HEK293 (cell line): Measurements from ENCODE around the gene C1GALT1C1L.

Source experiments
- CTCF ChIA-PET: fragments of 350-600 bp; formaldehyde crosslinking; extraction: SDS; loops from one replicate; lab custom pipeline; 2021; ENCODE audit warnings: antibody characterized with exemption; lab: Yijun Ruan, JAX
- POLR2A ChIA-PET: fragments of 300-600 bp; formaldehyde crosslinking; extraction: SDS; loops from one replicate; lab custom pipeline; 2020; ENCODE audit warnings: antibody characterized with exemption, inconsistent platforms; lab: Yijun Ruan, JAX
- H3K27ac ChIP-seq: fragments of 200-500 bp; sonication (Bioruptor generic); 2 replicates; pipeline ENCODE4 v1.5.1; 2014; ENCODE audit warnings: low read depth, low read length, control low read depth, inconsistent platforms; ENCODE audit errors: extremely low read depth
- H3K36me3 ChIP-seq, 2 experiments: fragments of 200-500 bp in 1 of 2; sonication (Bioruptor generic) in 1 of 2; 1 replicate in 1 of 2; 2 replicates in 1 of 2; pipeline ENCODE4 v1.5.1; 2014 to 2017; ENCODE audit warnings: inconsistent platforms in 2 of 2, low read length in 2 of 2; ENCODE audit not compliant: control insufficient read depth in 2 of 2, insufficient read depth in 1 of 2
- H3K4me1 ChIP-seq: fragments of 200-500 bp; sonication (Bioruptor generic); 2 replicates; pipeline ENCODE4 v1.5.1; 2014; ENCODE audit warnings: mild to moderate bottlenecking, low read length, inconsistent platforms; ENCODE audit not compliant: control insufficient read depth, insufficient read depth
- H3K4me3 ChIP-seq: 2 replicates; pipeline ENCODE4 v1.5.1; 2011; ENCODE audit warnings: low read depth, mild to moderate bottlenecking, control low read depth, low read length, moderate library complexity
- H3K9me3 ChIP-seq: fragments of 200-500 bp; sonication (Bioruptor generic); 2 replicates; pipeline ENCODE4 v1.5.1; 2014; ENCODE audit warnings: low read depth, low read length, inconsistent platforms; ENCODE audit not compliant: control insufficient read depth, insufficient read depth
- ATF2 ChIP-seq: fragments of 450-650 bp; formaldehyde crosslinking; IDR thresholded peaks from 2 replicates; pipeline ENCODE4 v1.5.1; 2016; ENCODE audit warnings: missing biosample characterization, missing genetic modification characterization, low read depth
- BCL6B ChIP-seq: fragments of 450-650 bp; formaldehyde crosslinking; IDR thresholded peaks from 2 replicates; pipeline ENCODE4 v1.5.1; 2017; ENCODE audit warnings: missing biosample characterization, missing genetic modification characterization
- GFI1B ChIP-seq: fragments of 450-650 bp; formaldehyde crosslinking; IDR thresholded peaks from 2 replicates; pipeline ENCODE4 v1.5.1; 2016; ENCODE audit warnings: missing biosample characterization, missing genetic modification characterization
- INSM2 ChIP-seq: fragments of 450-650 bp; formaldehyde crosslinking; IDR thresholded peaks from 2 replicates; pipeline ENCODE4 v1.5.1; 2016; ENCODE audit warnings: missing biosample characterization, missing genetic modification characterization
- KLF1 ChIP-seq: fragments of 450-650 bp; formaldehyde crosslinking; IDR thresholded peaks from 2 replicates; pipeline ENCODE4 v1.5.1; 2016; ENCODE audit warnings: missing biosample characterization, missing genetic modification characterization
- KLF8 ChIP-seq: fragments of 450-650 bp; formaldehyde crosslinking; IDR thresholded peaks from 2 replicates; pipeline ENCODE4 v1.5.1; 2016; ENCODE audit warnings: missing biosample characterization, missing genetic modification characterization
- PRDM6 ChIP-seq: fragments of 450-650 bp; formaldehyde crosslinking; IDR thresholded peaks from 2 replicates; pipeline ENCODE4 v1.5.1; 2017; ENCODE audit warnings: missing biosample characterization, missing genetic modification characterization
- SCRT1 ChIP-seq: fragments of 450-650 bp; formaldehyde crosslinking; IDR thresholded peaks from 2 replicates; pipeline ENCODE4 v1.5.1; 2016; ENCODE audit warnings: missing biosample characterization, missing genetic modification characterization, borderline replicate concordance
- SP2 ChIP-seq: fragments of 450-650 bp; formaldehyde crosslinking; IDR thresholded peaks from 2 replicates; pipeline ENCODE4 v1.5.1; 2016; ENCODE audit warnings: missing biosample characterization, missing genetic modification characterization
- SP7 ChIP-seq: fragments of 450-650 bp; formaldehyde crosslinking; IDR thresholded peaks from 2 replicates; pipeline ENCODE4 v1.5.1; 2016; ENCODE audit warnings: missing biosample characterization, missing genetic modification characterization
- TSHZ1 ChIP-seq: fragments of 450-650 bp; formaldehyde crosslinking; IDR thresholded peaks from 2 replicates; pipeline ENCODE4 v1.5.1; 2016; ENCODE audit warnings: missing biosample characterization, missing genetic modification characterization, borderline replicate concordance
- ZNF132 ChIP-seq: fragments of 450-650 bp; formaldehyde crosslinking; IDR thresholded peaks from 2 replicates; pipeline ENCODE4 v1.5.1; 2017; ENCODE audit warnings: missing biosample characterization, missing genetic modification characterization, borderline replicate concordance
- ZNF16 ChIP-seq: fragments of 450-650 bp; formaldehyde crosslinking; IDR thresholded peaks from 2 replicates; pipeline ENCODE4 v1.5.1; 2016; ENCODE audit warnings: low read depth, missing biosample characterization, missing genetic modification characterization
- ZNF184 ChIP-seq: fragments of 450-650 bp; IDR thresholded peaks from 2 replicates; pipeline ENCODE4 v1.5.1; 2018; ENCODE audit warnings: missing biosample characterization, mild to moderate bottlenecking, missing genetic modification characterization
- ZNF423 ChIP-seq: fragments of 450-650 bp; formaldehyde crosslinking; IDR thresholded peaks from 2 replicates; pipeline ENCODE4 v1.5.1; 2016; ENCODE audit warnings: missing biosample characterization, missing genetic modification characterization
- ZNF600 ChIP-seq: fragments of 450-650 bp; formaldehyde crosslinking; IDR thresholded peaks from 2 replicates; pipeline ENCODE4 v1.5.1; 2016; ENCODE audit warnings: missing biosample characterization, missing genetic modification characterization
- ZNF629 ChIP-seq: fragments of 450-650 bp; formaldehyde crosslinking; IDR thresholded peaks from 2 replicates; pipeline ENCODE4 v1.5.1; 2017; ENCODE audit warnings: missing biosample characterization, missing genetic modification characterization
- ZNF677 ChIP-seq: fragments of 450-650 bp; IDR thresholded peaks from 2 replicates; pipeline ENCODE4 v1.5.0; 2018; ENCODE audit warnings: missing biosample characterization, mild to moderate bottlenecking, missing genetic modification characterization, moderate library complexity
- ZNF701 ChIP-seq: fragments of 450-650 bp; formaldehyde crosslinking; IDR thresholded peaks from 2 replicates; pipeline ENCODE4 v1.5.1; 2016; ENCODE audit warnings: missing biosample characterization, missing genetic modification characterization
- ZNF830 ChIP-seq: fragments of 450-650 bp; IDR thresholded peaks from 2 replicates; pipeline ENCODE4 v1.5.0; 2018; ENCODE audit warnings: missing biosample characterization, missing genetic modification characterization, low read depth, mild to moderate bottlenecking, moderate library complexity
- ZNF837 ChIP-seq: fragments of 450-650 bp; formaldehyde crosslinking; IDR thresholded peaks from 2 replicates; pipeline ENCODE4 v1.5.1; 2016; ENCODE audit warnings: missing biosample characterization, missing genetic modification characterization

The C1GALT1C1L gene

GRCh38 chr2:43642363-43642762, 33.9 kb downstream of the C1GALT1C1L start:
- H3K27ac ChIP-seq: no peak overlapping the region
- ChIA-PET CTCF (no interaction called here), POLR2A (interaction anchor here (0.5 kb wide), 1 partner anchor 10 kb away, joined by 3 read pairs; no protein-coding TSS in a partner anchor)
- H3K4me1 ChIP-seq: no peaks in the 10 kb centered on the region
- no peaks in the 10 kb centered on the region; a peak in 1 of 3 replicates for H3K36me3 ChIP-seq
- no peak overlapping the region for H3K4me3 ChIP-seq
- TF ChIP-seq ZNF629 (tag by site-specific recombination) (no peak), KLF8 (tag by site-specific recombination) (no peak), GFI1B (tag by site-specific recombination) (no peak), ZNF837 (tag by site-specific recombination) (no peak), ZNF184 (no peak), ZNF677 (tag by site-specific recombination) (no peak), ZNF830 (no peak), KLF1 (tag by site-specific recombination) (no peak), BCL6B (tag by site-specific recombination) (no peak), SP2 (tag by site-specific recombination) (no peak), ATF2 (tag by site-specific recombination) (no peak), ZNF701 (tag by site-specific recombination) (no peak), ZNF16 (tag by site-specific recombination) (no peak)
- H3K9me3 ChIP-seq: no peaks in the 10 kb centered on the region

- CTCF ChIA-PET: interaction anchor here (0.6 to 1.8 kb wide), 3 partner anchors 11 to 56 kb away, joined by 3 to 5 read pairs (median 3); no protein-coding TSS in a partner anchor
- Histone ChIP-seq H3K27ac (peak within 1 kb of the TSS; percentile 54; the same call in 1 of the 2 replicates), H3K9me3 (no peaks in the 10 kb centered on the region), H3K36me3 (no peaks in the 10 kb centered on the region), H3K4me3 (peak within 1 kb of the TSS; percentile 92), H3K4me1 (no peaks in the 10 kb centered on the region)
- POLR2A ChIA-PET: interaction anchor here (0.6 to 1.1 kb wide), 8 partner anchors 9 to 401 kb away, joined by 3 to 9 read pairs (median 4); partner anchors contain the start of genes C1GALT1C1L, DYNC2LI1 and THADA
- TF ChIP-seq INSM2 (tag by site-specific recombination) (no peak), ZNF600 (tag by site-specific recombination) (peak; percentile 91), SP2 (tag by site-specific recombination) (peak; percentile 84), PRDM6 (tag by site-specific recombination) (no peak), TSHZ1 (tag by site-specific recombination) (no peak), ZNF132 (tag by site-specific recombination) (no peak), ZNF423 (tag by site-specific recombination) (peak; percentile 70), SCRT1 (no peak), ZNF16 (tag by site-specific recombination) (no peak), SP7 (tag by site-specific recombination) (no peak)
Measured at GRCh38 chr2:43637030-43637803, 39.0 kb downstream of the C1GALT1C1L start, which contains the start of gene PLEKHH2. Gene PLEKHH2 (plus strand): TSS chr2:43637260. CDS start chr2:43644674, 7,414 bp downstream.
